IMR-90 (cell line): Measurements from ENCODE around the gene ZNF786. TPM values are rescaled to one million over a fixed set of nuclear protein-coding genes. Genes with fewer than 3 reads are reported as not detected.

Experiments used
- ATAC-seq: fragments of 200-7000 bp; cut with Tn5 transposase; 2 replicates; pipeline ENCODE4 v1.9.1; 2020; ENCODE audit warnings: low read depth, mild to moderate bottlenecking, moderate library complexity
- BruUV-seq: library from RNA; stranded (reverse); fragments of 400-500 nt; replicated peaks from 2 replicates; lab custom pipeline; 2021; lab: Mats Ljungman, UMichigan
- CTCF ChIA-PET: fragments of 300-600 bp; formaldehyde crosslinking; extraction: SDS; loops from one replicate; lab custom pipeline; 2021; ENCODE audit warnings: antibody characterized with exemption; lab: Yijun Ruan, JAX
- POLR2A ChIA-PET: fragments of 300-600 bp; sonication (Branson Sonifier 250); formaldehyde crosslinking; loops from one replicate; lab custom pipeline; 2022; ENCODE audit warnings: antibody characterized with exemption; ENCODE audit not compliant: unreplicated experiment; lab: Charles Lee
- DNase-seq: peaks from one replicate; pipeline ENCODE4 v3.0.0; 2013
- H2AFZ ChIP-seq: replicated peaks from 2 replicates; pipeline ENCODE3; 2013; ENCODE audit warnings: low read length, mild to moderate bottlenecking; ENCODE audit not compliant: poor library complexity
- H2AK5ac ChIP-seq: 2 replicates; pipeline ENCODE4 v1.6.1; 2013; ENCODE audit warnings: low read depth, low read length, inconsistent platforms
- H2AK9ac ChIP-seq: replicated peaks from 2 replicates; pipeline ENCODE3; 2013; ENCODE audit warnings: mild to moderate bottlenecking, low read depth, low read length, moderate library complexity; ENCODE audit not compliant: poor library complexity
- H2BK120ac ChIP-seq: 2 replicates; pipeline ENCODE4 v1.6.1; 2013; ENCODE audit warnings: low read depth, low read length, inconsistent platforms
- H2BK15ac ChIP-seq: 3 replicates; pipeline ENCODE4 v1.6.1; 2013; ENCODE audit warnings: low read depth, low read length, inconsistent platforms
- H2BK20ac ChIP-seq: 2 replicates; pipeline ENCODE4 v1.6.1; 2013; ENCODE audit warnings: low read depth, mild to moderate bottlenecking, inconsistent platforms, low read length, moderate library complexity
- H2BK5ac ChIP-seq: 2 replicates; pipeline ENCODE4 v1.6.1; 2013; ENCODE audit warnings: mild to moderate bottlenecking, low read depth, low read length, inconsistent platforms; ENCODE audit not compliant: poor library complexity, severe bottlenecking
- H3K14ac ChIP-seq: replicated peaks from 2 replicates; pipeline ENCODE4 v1.6.1; 2013; ENCODE audit warnings: low read depth, low read length, inconsistent platforms
- H3K18ac ChIP-seq: 2 replicates; pipeline ENCODE4 v1.6.1; 2013; ENCODE audit warnings: low read depth, low read length, control low read depth
- H3K23ac ChIP-seq: 2 replicates; pipeline ENCODE4 v1.6.1; 2013; ENCODE audit warnings: low read depth, low read length, inconsistent platforms
- H3K27ac ChIP-seq: 2 replicates; pipeline ENCODE4 v1.5.1; 2013; ENCODE audit warnings: mild to moderate bottlenecking, control low read depth, low read length; ENCODE audit not compliant: insufficient read depth
- H3K27me3 ChIP-seq: 2 replicates; pipeline ENCODE4 v1.6.1; 2013; ENCODE audit warnings: low read length; ENCODE audit not compliant: control insufficient read depth, insufficient read depth
- H3K36me3 ChIP-seq: 2 replicates; pipeline ENCODE4 v1.6.1; 2013; ENCODE audit warnings: low read length, mixed read lengths; ENCODE audit not compliant: control insufficient read depth, insufficient read depth
- H3K4ac ChIP-seq: 2 replicates; pipeline ENCODE4 v1.6.1; 2013; ENCODE audit warnings: low read depth, low read length, inconsistent platforms
- H3K4me1 ChIP-seq: 2 replicates; pipeline ENCODE4 v1.6.1; 2013; ENCODE audit warnings: low read length, mixed read lengths; ENCODE audit not compliant: control insufficient read depth, insufficient read depth
- H3K4me2 ChIP-seq: 2 replicates; pipeline ENCODE4 v1.6.1; 2013; ENCODE audit warnings: low read depth, mild to moderate bottlenecking, control low read depth, low read length, moderate library complexity
- H3K4me3 ChIP-seq: 2 replicates; pipeline ENCODE4 v1.5.1; 2013; ENCODE audit warnings: low read depth, mild to moderate bottlenecking, control low read depth, low read length, moderate library complexity; ENCODE audit not compliant: insufficient read depth
- H3K56ac ChIP-seq: 2 replicates; pipeline ENCODE4 v1.6.1; 2013; ENCODE audit warnings: low read length, inconsistent platforms; ENCODE audit not compliant: insufficient read depth; ENCODE audit errors: extremely low read depth
- H3K79me1 ChIP-seq, 2 experiments: 2 replicates each; pipeline ENCODE4 v1.6.1; 2013; ENCODE audit warnings: low read length in 2 of 2, inconsistent platforms in 1 of 2, low read depth in 1 of 2
- H3K9ac ChIP-seq: 2 replicates; pipeline ENCODE4 v1.6.1; 2013; ENCODE audit warnings: low read depth, low read length, control low read depth
- H3K9me1 ChIP-seq: 2 replicates; pipeline ENCODE4 v1.6.1; 2013; ENCODE audit warnings: low read length, inconsistent platforms; ENCODE audit not compliant: insufficient read depth
- H3K9me3 ChIP-seq: 2 replicates; pipeline ENCODE4 v1.6.1; 2013; ENCODE audit warnings: low read length; ENCODE audit not compliant: control insufficient read depth, insufficient read depth
- H4K20me1 ChIP-seq: 2 replicates; pipeline ENCODE4 v1.6.1; 2013; ENCODE audit warnings: low read length, inconsistent platforms; ENCODE audit not compliant: insufficient read depth
- H4K5ac ChIP-seq: 2 replicates; pipeline ENCODE4 v1.6.1; 2013; ENCODE audit warnings: mild to moderate bottlenecking, low read depth, low read length, control low read depth
- H4K8ac ChIP-seq, 2 experiments: 2 replicates each; pipeline ENCODE4 v1.6.1; 2013; ENCODE audit warnings: low read depth in 2 of 2, low read length in 2 of 2, control low read depth in 1 of 2, inconsistent platforms in 1 of 2
- H4K91ac ChIP-seq: 2 replicates; pipeline ENCODE4 v1.6.1; 2013; ENCODE audit warnings: low read depth, low read length, inconsistent platforms; ENCODE audit not compliant: insufficient read depth
- BHLHE40 ChIP-seq: fragments of 150-350 bp; IDR thresholded peaks from 2 replicates; pipeline ENCODE4 v1.6.1; 2016; ENCODE audit warnings: mild to moderate bottlenecking, low read depth, low read length
- CEBPB ChIP-seq: IDR thresholded peaks from 2 replicates; pipeline ENCODE4 v1.6.1; 2012; ENCODE audit warnings: low read depth, low read length, improper control_type of control experiment
- CHD1 ChIP-seq: IDR thresholded peaks from 2 replicates; pipeline ENCODE4 v1.6.1; 2012; ENCODE audit warnings: low read depth, low read length, improper control_type of control experiment
- FOS ChIP-seq: fragments of 150-350 bp; IDR thresholded peaks from 2 replicates; pipeline ENCODE4 v1.6.1; 2016; ENCODE audit warnings: low read depth, low read length
- MAZ ChIP-seq: IDR thresholded peaks from 2 replicates; pipeline ENCODE4 v1.6.1; 2012; ENCODE audit warnings: low read depth, mild to moderate bottlenecking, low read length, improper control_type of control experiment, moderate library complexity, borderline replicate concordance
- MXI1 ChIP-seq: IDR thresholded peaks from 2 replicates; pipeline ENCODE4 v1.6.1; 2012; ENCODE audit warnings: low read depth, mild to moderate bottlenecking, low read length, moderate library complexity, borderline replicate concordance
- NFE2L2 ChIP-seq: fragments of 150-350 bp; IDR thresholded peaks from 2 replicates; pipeline ENCODE4 v1.6.1; 2016; ENCODE audit warnings: low read depth, mild to moderate bottlenecking, low read length
- POLR2A ChIP-seq: IDR thresholded peaks from 2 replicates; pipeline ENCODE4 v1.6.1; 2012; ENCODE audit warnings: mild to moderate bottlenecking, low read depth, low read length
- RAD21 ChIP-seq: IDR thresholded peaks from 2 replicates; pipeline ENCODE4 v1.6.1; 2012; ENCODE audit warnings: low read length, improper control_type of control experiment
- RCOR1 ChIP-seq: IDR thresholded peaks from 2 replicates; pipeline ENCODE4 v1.6.1; 2012; ENCODE audit warnings: mild to moderate bottlenecking, low read length, improper control_type of control experiment; ENCODE audit not compliant: insufficient replicate concordance
- RFX5 ChIP-seq: IDR thresholded peaks from 2 replicates; pipeline ENCODE4 v1.8.0; 2012; ENCODE audit warnings: low read depth, mild to moderate bottlenecking, low read length, moderate library complexity
- SMC3 ChIP-seq: fragments of 150-350 bp; IDR thresholded peaks from 2 replicates; pipeline ENCODE4 v1.6.1; 2016; ENCODE audit warnings: low read depth, mild to moderate bottlenecking, antibody characterized with exemption, low read length, moderate library complexity
- WGBS, 2 experiments: methylation state at CpG; one replicate each; pipeline versions ENCODE4 v1.1.5 to v1.1.7; 2013; ENCODE audit warnings: missing lambda C conversion rate in 2 of 2; ENCODE audit not compliant: insufficient read length in 1 of 2; ENCODE audit errors: extremely low coverage in 2 of 2; 5-methylcytosine and 5-hydroxymethylcytosine counted together
- dilution Hi-C: fragments of 300-500 bp; cut with HindIII; formaldehyde crosslinking; loops from one replicate; pipeline ENCODE4 v1.14.3; 2018; ENCODE audit warnings: low sequenced_read_pairs; ENCODE audit not compliant: unreplicated experiment
- in situ Hi-C: fragments of 300-500 bp; cut with MboI; formaldehyde crosslinking; loops from 3 replicates; pipeline ENCODE4 v1.14.3; 2019; ENCODE audit warnings: low sequenced_read_pairs, inconsistent platforms, mixed read lengths
- intact Hi-C: fragments of 100-400 bp; cut with micrococcal nuclease; formaldehyde crosslinking; loops from 2 replicates; pipeline ENCODE4 v1.10.0; 2022
- polyA plus RNA-seq, 3 experiments: library from polyadenylated mRNA; depleted of rRNA; stranded (reverse); fragments of >200 nt; gene quantifications; 2 replicates each; pipeline ENCODE4 v1.2.3, GENCODE V29; 2012; ENCODE audit warnings: low replicate concordance in 1 of 3
- total RNA-seq: library from RNA; depleted of rRNA; stranded (reverse); fragments of >200 nt; gene quantifications from 2 replicates; pipeline ENCODE4 v1.2.3, GENCODE V29; 2012
- TF ChIP-seq, protein P1 (sequence below): fragments of 150-350 bp; IDR thresholded peaks from 2 replicates; pipeline ENCODE4 v1.6.1; 2016; ENCODE audit warnings: low read depth, mild to moderate bottlenecking, low read length, moderate library complexity, borderline replicate concordance
- TF ChIP-seq, protein P2 (sequence below): fragments of 150-350 bp; IDR thresholded peaks from 2 replicates; pipeline ENCODE4 v1.6.1; 2017; ENCODE audit warnings: mild to moderate bottlenecking, antibody characterized with exemption, low read length, low read depth
- TF ChIP-seq, protein P3 (sequence below): conservative IDR thresholded peaks from 2 replicates; pipeline ENCODE4 v1.5.1; 2012; ENCODE audit warnings: mild to moderate bottlenecking, low read depth, low read length, improper control_type of control experiment

Gene ZNF786
- total and polyA plus RNA-seq, 2 of the 4 experiments (the other 2 are of a cell fraction) = 2.8 to 7.3 TPM

DNA sequence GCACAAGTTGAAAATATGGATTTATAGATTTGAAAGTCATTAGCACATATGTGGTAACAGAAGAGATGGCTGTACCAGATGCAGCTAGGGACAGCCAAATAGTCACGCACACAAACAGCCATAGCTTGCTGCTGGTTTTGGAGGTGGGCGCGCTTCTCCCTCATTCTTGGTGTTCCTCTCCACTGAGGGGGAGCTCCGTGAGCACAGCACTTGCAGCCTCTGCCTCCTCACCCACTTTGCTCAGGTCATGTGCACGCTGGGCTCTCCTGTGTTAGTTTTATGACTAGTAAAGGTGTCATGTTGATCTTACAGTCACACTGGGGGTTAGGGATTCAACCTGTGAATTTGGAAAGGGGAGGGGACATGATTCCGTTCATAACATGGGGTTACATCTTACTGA, 8.5 kb upstream of the ZNF786 start:
- Histone ChIP-seq H3K27ac (no peak overlapping the region), H4K20me1 (no peaks in the 10 kb centered on the region), H2BK120ac (no peak overlapping the region), H3K9me3 (no peaks in the 10 kb centered on the region), H3K14ac (no peak overlapping the region), H3K9me1 (no peaks in the 10 kb centered on the region), H3K79me1 (no peaks in the 10 kb centered on the region), H3K56ac (no peak overlapping the region), H3K4me3 (no peak overlapping the region), H3K18ac (no peak overlapping the region), H2AFZ (no peak overlapping the region), H3K4me2 (no peak overlapping the region), H4K8ac (no peak overlapping the region), H4K91ac (no peak overlapping the region), H3K4ac (no peak overlapping the region), H2BK20ac (no peak overlapping the region), H3K23ac (no peak overlapping the region), H2AK5ac (no peak overlapping the region), H3K36me3 (peaks cover 4% of the 10 kb centered on the region; the same call in 1 of the 2 replicates), H4K5ac (no peak overlapping the region), H3K9ac (no peak overlapping the region), H2BK15ac (no peak overlapping the region), H2AK9ac (no peak overlapping the region), H2BK5ac (no peak overlapping the region), H3K4me1 (no peaks in the 10 kb centered on the region), H3K27me3 (no peaks in the 10 kb centered on the region)
- in situ Hi-C loops = no loop called here
- DNase-seq (no peak), ATAC-seq (no peak)
- no CpG with 5 or more reads among the region's 6 CpGs for WGBS, 2 experiments
- POLR2A ChIA-PET = no interaction called here
- dilution Hi-C loops = no loop called here
- TF ChIP-seq SMC3 = no peak
- no peak for TF ChIP-seq CEBPB
- TF ChIP-seq, protein P1, sequence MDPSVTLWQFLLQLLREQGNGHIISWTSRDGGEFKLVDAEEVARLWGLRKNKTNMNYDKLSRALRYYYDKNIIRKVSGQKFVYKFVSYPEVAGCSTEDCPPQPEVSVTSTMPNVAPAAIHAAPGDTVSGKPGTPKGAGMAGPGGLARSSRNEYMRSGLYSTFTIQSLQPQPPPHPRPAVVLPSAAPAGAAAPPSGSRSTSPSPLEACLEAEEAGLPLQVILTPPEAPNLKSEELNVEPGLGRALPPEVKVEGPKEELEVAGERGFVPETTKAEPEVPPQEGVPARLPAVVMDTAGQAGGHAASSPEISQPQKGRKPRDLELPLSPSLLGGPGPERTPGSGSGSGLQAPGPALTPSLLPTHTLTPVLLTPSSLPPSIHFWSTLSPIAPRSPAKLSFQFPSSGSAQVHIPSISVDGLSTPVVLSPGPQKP = no peak
- TF ChIP-seq CHD1 = no peak
- TF ChIP-seq RFX5 = no peak
- TF ChIP-seq, protein P2, sequence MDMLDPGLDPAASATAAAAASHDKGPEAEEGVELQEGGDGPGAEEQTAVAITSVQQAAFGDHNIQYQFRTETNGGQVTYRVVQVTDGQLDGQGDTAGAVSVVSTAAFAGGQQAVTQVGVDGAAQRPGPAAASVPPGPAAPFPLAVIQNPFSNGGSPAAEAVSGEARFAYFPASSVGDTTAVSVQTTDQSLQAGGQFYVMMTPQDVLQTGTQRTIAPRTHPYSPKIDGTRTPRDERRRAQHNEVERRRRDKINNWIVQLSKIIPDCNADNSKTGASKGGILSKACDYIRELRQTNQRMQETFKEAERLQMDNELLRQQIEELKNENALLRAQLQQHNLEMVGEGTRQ = no peak
- TF ChIP-seq RAD21 = no peak
- TF ChIP-seq NFE2L2 = no peak
- TF ChIP-seq POLR2A = no peak
- TF ChIP-seq RCOR1 = no peak
- TF ChIP-seq FOS = no peak
- no peak for TF ChIP-seq MXI1
- TF ChIP-seq MAZ = no peak
- TF ChIP-seq, protein P3, sequence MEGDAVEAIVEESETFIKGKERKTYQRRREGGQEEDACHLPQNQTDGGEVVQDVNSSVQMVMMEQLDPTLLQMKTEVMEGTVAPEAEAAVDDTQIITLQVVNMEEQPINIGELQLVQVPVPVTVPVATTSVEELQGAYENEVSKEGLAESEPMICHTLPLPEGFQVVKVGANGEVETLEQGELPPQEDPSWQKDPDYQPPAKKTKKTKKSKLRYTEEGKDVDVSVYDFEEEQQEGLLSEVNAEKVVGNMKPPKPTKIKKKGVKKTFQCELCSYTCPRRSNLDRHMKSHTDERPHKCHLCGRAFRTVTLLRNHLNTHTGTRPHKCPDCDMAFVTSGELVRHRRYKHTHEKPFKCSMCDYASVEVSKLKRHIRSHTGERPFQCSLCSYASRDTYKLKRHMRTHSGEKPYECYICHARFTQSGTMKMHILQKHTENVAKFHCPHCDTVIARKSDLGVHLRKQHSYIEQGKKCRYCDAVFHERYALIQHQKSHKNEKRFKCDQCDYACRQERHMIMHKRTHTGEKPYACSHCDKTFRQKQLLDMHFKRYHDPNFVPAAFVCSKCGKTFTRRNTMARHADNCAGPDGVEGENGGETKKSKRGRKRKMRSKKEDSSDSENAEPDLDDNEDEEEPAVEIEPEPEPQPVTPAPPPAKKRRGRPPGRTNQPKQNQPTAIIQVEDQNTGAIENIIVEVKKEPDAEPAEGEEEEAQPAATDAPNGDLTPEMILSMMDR = no peak
- no peak for TF ChIP-seq BHLHE40
- intact Hi-C loops = no loop called here
- no TSS peak for BruUV-seq
- CTCF ChIA-PET = no interaction called here
